SKM-1 treated with dmso at 0.1 percent for 144 hours (cell line): ENCODE results near the gene ZNF581.
A peak's percentile ranks its signal among the peaks of the same experiment; 100 is the strongest.

ENCODE experiments used
- DNase-seq: peaks from one replicate; lab custom pipeline; 2025; ENCODE audit not compliant: unreplicated experiment; lab: John Stamatoyannopoulos, UW

Gene ZNF581

DNA sequence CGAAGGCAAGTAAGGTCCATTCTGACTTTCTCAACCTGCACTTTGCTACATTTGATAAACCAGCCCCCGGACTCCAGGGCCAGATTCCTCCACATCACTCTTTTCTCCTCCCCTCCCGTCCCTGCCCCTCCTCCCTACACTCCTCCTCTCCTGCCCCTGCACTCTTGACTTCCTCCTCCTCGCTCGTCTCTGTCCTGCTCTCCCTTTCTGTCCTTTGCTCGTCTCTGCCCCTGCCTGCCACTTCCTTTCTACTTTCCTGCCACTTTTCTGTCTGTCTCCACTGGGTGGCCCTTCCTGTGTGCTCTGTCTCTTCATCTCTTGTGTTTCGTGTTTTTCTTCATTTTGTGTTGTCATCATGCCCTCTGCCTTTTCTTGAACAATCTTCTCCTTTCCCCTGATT lies 18.4 kb downstream of the ZNF581 start:
- no peak for DNase-seq

DNA sequence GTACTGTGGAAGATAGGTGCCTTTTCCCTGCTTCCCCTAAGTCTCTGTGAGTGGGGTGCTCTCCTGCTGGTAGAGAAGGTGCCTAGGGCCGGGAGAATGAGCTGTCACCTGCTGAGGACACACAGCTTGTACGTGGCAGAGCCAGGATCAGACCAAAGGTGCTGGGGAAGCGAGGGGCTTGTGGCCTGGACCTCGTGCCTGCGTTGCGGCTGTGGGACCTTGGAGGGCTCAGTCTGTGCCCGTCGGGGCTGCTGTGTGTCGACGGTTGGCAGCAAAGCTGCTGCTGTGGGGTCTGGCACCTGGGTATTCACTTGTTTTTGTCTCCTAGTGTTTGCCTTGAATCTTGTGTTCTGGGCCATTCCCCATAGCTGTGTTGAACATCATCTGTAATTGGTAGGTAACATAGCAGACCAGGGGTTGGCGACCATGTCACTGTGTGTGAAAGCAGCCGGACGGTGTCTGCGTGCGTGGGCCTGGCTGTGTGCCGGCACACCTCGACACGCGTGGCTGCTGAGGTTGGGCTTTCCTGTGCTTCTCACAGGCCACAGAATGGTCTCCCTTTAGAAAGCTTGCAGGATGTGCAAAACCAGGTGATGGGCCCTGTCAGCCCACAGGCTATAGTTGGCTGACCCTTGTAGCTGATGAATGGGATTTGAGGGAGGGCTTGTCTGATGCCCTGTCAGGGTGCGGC lies 20.5 kb downstream of the ZNF581 start:
- no peak for DNase-seq

GRCh38 chr19:55666343-55667005 lies 23.0 kb downstream of the ZNF581 start:
- no peak for DNase-seq

- no peak for DNase-seq
Measured at GRCh38 chr19:55667006-55667381, 23.5 kb downstream of the ZNF581 start.

DNA sequence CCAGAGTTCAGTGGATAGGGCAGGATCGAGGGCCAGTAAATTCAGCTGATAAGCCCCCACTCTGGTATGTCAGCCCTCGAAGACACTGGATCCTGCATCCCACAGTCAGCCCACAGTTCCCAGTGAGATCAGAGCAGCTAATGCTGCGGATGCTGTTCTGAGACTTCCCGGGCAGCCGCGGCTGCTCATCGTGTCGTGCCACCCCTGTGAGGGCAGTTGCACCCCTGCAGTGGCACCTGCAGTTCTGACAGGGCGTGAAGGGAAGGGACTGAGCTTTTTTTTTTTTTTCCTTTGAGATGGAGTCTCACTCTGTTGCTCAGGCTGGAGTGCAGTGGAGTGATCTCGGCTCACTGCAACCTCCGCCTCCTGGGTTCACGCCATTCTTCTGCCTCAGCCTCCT lies 24.1 kb downstream of the ZNF581 start:
- DNase-seq: no peak

- no peak for DNase-seq
Measured at GRCh38 chr19:55667958-55668357, 24.5 kb downstream of the ZNF581 start.

- no peak for DNase-seq
Measured at GRCh38 chr19:55668603-55669348, 25.3 kb downstream of the ZNF581 start.

DNA sequence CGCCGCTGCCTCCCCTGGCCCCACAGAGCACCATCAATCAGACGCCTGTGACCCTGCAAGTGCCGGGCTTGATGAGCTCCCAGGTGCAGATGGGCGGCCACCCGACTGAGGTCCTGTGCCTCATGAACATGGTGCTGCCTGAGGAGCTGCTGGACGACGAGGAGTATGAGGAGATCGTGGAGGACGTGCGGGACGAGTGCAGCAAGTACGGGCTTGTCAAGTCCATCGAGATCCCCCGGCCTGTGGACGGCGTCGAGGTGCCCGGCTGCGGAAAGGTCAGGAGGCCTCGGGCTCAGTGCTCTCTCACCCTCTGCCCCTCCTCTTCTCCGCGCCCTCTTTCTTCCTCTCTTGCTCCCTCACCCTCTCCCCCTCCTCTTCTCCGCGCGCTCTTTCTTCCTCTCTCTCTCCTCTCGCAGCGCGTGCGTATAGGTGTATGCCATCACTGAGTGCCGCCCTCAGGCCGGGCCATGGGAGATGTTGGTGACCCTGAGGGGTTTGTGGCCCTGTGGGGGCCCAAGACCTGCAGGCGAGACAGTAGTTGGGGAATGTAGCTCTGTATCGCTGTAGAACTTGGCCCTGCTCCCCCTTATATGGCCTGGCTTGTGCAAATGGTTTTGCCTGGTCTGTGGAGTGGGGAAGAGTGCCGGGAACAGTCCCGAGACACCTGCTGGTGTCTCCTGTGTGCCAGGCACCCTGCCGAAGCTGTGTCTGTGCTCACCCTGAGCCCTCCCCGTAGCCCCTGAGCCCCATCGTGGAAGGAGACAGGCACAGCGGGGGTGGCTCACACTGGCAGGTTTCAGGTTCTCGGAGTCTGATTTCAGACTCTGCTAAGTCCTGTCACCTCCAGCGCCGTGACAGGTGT lies 26.2 kb downstream of the ZNF581 start:
- DNase-seq: no peak

DNA sequence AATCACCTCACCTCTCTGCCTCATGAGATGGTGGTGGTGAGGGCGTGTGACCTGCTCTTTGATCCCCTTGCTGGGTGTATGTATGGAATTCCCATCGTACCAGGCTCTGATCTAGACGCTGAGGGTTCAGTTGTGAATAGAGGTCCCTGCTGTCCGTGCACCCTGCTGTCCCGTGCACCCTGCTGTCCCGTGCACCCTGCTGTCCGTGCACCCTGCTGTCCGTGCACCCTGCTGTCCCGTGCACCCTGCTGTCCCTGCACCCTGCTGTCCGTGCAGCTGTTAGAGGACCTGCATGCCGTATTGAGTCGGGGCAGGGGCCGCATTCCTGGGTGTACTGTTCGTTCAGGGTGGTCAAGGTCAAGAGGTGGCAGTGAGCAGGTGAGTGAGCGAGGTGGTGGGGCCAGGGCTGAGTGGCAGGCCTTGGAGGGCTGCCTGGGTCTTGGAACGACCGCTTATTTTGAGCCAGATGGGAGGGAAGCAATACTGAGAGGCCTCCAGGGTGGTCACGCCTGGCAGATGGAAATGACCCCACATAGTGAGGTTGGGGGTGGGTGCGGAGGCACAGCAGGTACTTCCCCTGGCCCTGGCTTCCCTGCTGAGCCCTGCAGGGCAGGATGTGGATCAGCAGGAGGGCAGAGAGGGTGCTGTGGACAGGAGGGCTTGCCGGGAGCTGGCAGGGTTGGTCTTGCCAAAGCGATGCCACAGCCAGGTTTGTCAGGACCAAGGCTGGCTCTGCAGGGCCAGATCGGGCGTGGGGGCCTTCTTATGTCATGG lies 27.0 kb downstream of the ZNF581 start:
- no peak for DNase-seq

DNA sequence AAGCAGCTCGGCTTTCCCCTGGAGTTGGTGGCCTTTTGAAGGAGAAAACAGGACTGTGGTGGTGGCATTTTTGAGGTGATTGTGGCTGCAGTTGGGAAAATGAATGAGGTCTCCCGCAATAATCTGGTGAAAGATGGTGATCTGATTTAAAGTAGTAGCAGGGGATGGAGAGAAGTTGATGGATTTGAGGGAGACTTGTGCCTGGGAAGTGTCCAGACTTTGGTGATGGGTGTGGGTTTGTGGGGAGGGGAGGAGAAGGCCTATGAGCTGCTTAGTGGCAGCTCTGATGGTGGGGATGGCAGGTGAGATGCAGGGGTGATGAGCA lies 27.6 kb downstream of the ZNF581 start:
- no peak for DNase-seq

GRCh38 chr19:55672418-55672817 lies 29.0 kb downstream of the ZNF581 start:
- no peak for DNase-seq

DNA sequence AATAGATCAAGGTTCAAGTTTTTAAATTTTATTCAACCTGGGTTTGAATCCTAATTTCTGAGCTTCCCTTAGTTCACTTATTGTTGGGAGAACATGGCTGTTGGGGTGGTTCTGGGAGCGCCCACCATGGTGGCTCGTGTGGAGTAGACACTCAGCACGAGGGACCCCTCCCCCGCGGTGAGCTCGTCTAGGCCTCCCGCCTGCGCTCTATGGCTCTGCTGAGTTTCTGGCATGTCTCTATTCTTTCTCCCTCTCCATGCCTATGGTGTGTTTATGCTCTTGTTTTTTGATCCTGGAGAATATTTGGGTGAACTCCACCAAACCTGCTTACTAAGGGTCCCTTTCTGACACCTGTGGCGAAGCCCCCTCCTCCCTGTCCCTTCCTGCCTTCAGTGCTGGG lies 30.0 kb downstream of the ZNF581 start:
- no peak for DNase-seq

GRCh38 chr19:55673889-55674288 lies 30.4 kb downstream of the ZNF581 start:
- DNase-seq: no peak

DNA sequence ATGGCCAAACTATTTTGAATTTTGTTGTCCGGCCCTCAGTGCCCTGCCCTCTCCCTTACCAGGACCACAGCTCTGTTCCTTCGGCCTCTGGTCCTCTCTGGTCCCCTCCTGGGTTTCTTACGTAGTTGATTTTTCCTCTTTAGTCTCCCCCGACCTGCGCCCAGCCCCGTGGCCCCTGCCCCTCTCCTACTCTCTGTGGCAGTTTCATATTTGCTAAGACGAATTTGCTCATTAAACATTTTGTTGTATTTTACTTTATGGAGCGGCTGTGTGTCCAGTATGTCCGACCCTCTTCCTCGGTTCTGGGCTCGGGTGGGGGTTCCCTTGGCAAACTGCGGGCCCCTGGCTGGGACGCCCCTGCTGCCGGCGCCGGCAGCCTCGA lies 31.0 kb downstream of the ZNF581 start:
- no peak for DNase-seq

DNA sequence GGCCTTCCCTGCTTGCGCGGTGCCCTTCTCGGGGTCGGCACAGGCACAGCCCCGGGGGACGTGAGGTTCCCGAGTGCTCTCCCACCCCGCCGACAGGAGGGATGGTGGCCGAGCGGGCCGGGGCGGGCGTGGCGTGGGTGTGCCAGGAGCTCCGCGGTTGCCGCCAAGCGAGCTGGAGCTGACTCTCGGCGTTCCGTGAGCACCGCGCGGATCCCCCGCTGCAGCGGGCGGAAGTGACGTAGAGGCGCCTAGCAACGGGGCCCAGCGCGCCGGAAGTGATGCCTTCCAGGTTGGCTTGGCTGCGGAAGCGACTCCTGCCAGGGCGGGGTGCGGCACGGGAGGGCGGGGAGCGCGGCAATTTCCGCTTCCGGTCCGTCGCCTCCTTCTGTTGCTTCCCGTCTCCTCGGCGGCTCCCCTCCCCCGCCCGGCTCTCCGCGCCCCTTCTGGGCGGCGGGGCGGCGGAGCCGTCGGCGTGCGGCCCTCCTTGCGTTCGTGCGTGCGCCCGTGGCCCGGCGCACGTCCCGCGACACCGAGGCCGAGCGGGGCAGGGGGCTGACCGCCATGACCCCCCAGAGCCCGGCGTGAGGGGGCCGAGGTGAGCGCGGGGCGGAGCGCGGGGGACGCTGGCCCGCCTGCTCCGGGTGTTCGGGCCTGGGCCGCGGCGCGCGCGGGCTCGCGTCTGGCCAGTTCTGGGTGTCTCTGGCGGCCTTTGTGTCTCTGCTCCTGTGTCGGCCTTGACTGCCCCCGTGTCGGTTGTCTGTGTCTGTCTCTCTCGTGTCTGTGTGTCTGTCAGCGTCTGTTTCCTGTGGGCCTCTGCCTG lies 31.6 kb downstream of the ZNF581 start, which contains the start of gene EPN1:
Gene EPN1, plus strand, starts transcription at position 386 of the 820 bp plus-strand sequence. CDS start 3,402 bp downstream, outside the sequence.
- peak; percentile 65 for DNase-seq

DNA sequence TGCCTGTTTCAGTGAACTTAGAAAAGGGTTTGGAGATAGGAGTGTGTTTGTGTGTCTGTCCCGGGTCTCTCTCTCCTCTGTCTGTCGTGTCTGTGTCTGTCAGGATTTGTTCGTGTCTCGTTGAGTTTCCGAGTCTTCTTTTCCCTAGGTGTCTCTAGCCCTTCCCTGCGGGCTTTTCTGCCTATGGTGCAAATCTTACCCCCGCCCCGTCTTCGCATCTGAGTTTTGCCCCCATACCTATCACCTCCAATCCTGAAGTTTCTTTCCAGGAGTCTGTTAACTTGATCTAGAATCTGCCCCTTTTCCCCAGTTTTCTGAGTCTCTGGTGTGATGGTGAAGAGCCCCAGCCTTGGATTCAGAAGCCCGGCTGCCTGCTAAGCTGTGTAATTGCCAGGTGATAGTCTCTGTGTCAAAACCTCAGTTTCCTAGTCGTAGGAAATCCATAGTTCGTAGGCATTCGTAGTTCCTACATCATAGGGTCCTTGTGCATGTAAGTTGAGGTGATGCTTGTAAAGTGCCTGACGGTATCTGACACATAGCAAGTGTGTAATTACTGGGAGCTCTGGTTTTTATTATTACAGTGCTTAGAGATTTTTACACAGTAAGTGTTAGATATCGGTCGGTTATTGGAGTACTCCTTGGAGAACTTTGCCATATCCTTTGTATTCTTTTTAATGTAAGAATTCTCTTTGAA lies 32.4 kb downstream of the ZNF581 start:
- no peak for DNase-seq

DNA sequence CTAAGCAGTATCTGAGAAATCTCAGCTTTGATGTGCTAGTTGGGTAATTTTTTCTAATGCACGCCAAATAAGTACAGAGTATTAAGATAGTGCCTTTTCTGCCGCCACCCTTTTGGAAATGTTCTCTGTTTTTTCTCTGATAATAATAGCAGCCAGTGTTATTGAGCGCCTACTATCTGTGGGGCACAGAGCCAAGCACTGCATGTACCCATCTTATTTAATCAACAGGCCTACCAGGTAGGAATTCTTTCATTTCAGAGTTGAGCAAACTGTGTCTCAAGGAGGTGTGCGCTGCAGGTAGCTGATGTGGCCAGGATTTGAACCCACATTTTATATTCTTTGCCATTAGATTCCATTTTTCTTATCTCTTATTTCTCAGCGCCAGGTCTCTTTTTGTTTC lies 32.9 kb downstream of the ZNF581 start:
- no peak for DNase-seq

DNA sequence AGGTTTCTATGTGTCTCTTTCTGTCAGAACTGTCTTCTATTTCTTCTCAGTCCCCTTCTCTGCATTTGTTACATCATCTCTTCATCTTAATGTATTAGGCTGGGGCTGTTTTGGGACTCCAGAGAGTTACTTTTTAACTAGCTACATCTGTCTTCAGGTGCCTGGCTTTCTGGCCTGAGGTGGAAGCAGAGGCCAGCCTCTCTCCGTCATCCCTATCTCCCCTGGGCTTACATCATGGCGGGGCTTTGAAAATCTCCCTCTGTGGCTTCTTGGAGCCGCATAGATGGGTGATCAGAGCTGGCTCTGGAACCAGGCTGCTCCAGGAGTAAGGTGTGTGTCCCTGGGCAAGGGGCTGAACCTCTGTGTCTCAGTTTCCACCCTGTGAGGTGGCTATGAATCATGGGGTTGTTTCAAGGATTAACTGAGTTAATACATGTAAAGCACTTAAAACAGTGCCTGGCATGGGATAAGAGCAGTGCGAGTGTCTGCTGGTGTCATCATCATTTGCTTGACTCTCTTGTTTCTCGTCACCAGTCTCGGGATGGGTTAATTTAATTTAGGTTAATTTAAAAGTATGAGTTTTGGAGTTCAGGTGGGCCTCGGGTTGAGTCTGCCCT lies 33.5 kb downstream of the ZNF581 start:
- DNase-seq: no peak

- DNase-seq: no peak
Measured at GRCh38 chr19:55677572-55678028, 34.2 kb downstream of the ZNF581 start.
